Stimulated activated naive CD4-positive, alpha-beta T cell (primary cell): ENCODE measurements around the gene ARL17B.
"Not testable (repeated sequence)": the region's sequence is repeated elsewhere in the genome, so short reads cannot be mapped to it uniquely, and the experiment has no call there.

Source experiments
- DNase-seq, 6 experiments: peaks; one replicate each; lab custom pipeline; 2025; lab: John Stamatoyannopoulos, UW

The ARL17B gene

GRCh38 chr17:46249153-46249552, 112.4 kb downstream of the ARL17B start:
- not testable (repeated sequence) for DNase-seq

GRCh38 chr17:46244949-46245768, 116.4 kb downstream of the ARL17B start:
- DNase-seq: not testable (repeated sequence)

GRCh38 chr17:46244339-46244913, 117.1 kb downstream of the ARL17B start:
- DNase-seq: not testable (repeated sequence)

- DNase-seq: not testable (repeated sequence)
These were observed 117.6 kb downstream of the ARL17B start for GRCh38 chr17:46243928-46244327.

- not testable (repeated sequence) for DNase-seq
These were observed 118.1 kb downstream of the ARL17B start for GRCh38 chr17:46243505-46243904.

- DNase-seq: not testable (repeated sequence)
These were observed 130.2 kb downstream of the ARL17B start for GRCh38 chr17:46231359-46231758.

- peak; percentile 82 to 95 (median 93) for DNase-seq
These were observed 136.2 kb downstream of the ARL17B start for GRCh38 chr17:46225274-46225794.

- DNase-seq: peak in 1 of 6 experiments; percentile 49
These were observed 136.7 kb downstream of the ARL17B start for GRCh38 chr17:46224864-46225263.
